Measurements from ENCODE around the gene ENTHD1.

ENTHD1 gene

GRCh38 chr22:39703091-39703490, 190.5 kb downstream of the ENTHD1 start:
- TF ChIP-seq EZH2 (IDR thresholded peaks at IDR 0.05; ENCODE audit: borderline replicate concordance, low read length): no peak
- TF ChIP-seq, protein P1, sequence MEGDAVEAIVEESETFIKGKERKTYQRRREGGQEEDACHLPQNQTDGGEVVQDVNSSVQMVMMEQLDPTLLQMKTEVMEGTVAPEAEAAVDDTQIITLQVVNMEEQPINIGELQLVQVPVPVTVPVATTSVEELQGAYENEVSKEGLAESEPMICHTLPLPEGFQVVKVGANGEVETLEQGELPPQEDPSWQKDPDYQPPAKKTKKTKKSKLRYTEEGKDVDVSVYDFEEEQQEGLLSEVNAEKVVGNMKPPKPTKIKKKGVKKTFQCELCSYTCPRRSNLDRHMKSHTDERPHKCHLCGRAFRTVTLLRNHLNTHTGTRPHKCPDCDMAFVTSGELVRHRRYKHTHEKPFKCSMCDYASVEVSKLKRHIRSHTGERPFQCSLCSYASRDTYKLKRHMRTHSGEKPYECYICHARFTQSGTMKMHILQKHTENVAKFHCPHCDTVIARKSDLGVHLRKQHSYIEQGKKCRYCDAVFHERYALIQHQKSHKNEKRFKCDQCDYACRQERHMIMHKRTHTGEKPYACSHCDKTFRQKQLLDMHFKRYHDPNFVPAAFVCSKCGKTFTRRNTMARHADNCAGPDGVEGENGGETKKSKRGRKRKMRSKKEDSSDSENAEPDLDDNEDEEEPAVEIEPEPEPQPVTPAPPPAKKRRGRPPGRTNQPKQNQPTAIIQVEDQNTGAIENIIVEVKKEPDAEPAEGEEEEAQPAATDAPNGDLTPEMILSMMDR (IDR thresholded peaks at IDR 0.05; ENCODE audit: low read length): no peak
- Histone ChIP-seq H3K4me3 (ENCODE audit: low read depth, low read length, poor library complexity, severe bottlenecking) (no peak overlapping the region), H2AFZ (ENCODE audit: low read length) (no peak overlapping the region), H3K4me1 (ENCODE audit: insufficient read depth, low read length, severe bottlenecking) (no peaks in the 10 kb centered on the region), H3F3A (ENCODE audit: insufficient read depth, low read length) (no peaks in the 10 kb centered on the region), H4K20me1 (ENCODE audit: insufficient read depth, low read length) (no peaks in the 10 kb centered on the region), H3K27ac (ENCODE audit: low read depth, low read length, poor library complexity, severe bottlenecking) (no peak overlapping the region), H3K79me2 (ENCODE audit: insufficient read depth, low read length) (no peaks in the 10 kb centered on the region), H3K9me2 (ENCODE audit: low read depth, low read length) (no peaks in the 10 kb centered on the region), H3K36me3 (ENCODE audit: insufficient read depth, low read length) (no peaks in the 10 kb centered on the region), H3K4me2 (ENCODE audit: low read length) (no peak overlapping the region), H3K9me3 (ENCODE audit: low read length) (no peaks in the 10 kb centered on the region), H3K9ac (ENCODE audit: low read length) (no peak overlapping the region), H3K27me3 (ENCODE audit: insufficient read depth, low read length) (peaks cover 7% of the 10 kb centered on the region; the same call in 1 of the 2 replicates)

GRCh38 chr22:39700565-39700964, 193.0 kb downstream of the ENTHD1 start:
- Histone ChIP-seq H3K9ac (ENCODE audit: low read length) (no peak overlapping the region), H3K36me3 (ENCODE audit: insufficient read depth, low read length) (no peaks in the 10 kb centered on the region), H3K4me2 (ENCODE audit: low read length) (no peak overlapping the region), H3K27me3 (ENCODE audit: insufficient read depth, low read length) (0 out of 2 replicates have a peak, but pooled peaks cover 4% of the 10 kb centered on the region), H2AFZ (ENCODE audit: low read length) (no peak overlapping the region), H3K4me1 (ENCODE audit: insufficient read depth, low read length, severe bottlenecking) (no peaks in the 10 kb centered on the region), H4K20me1 (ENCODE audit: insufficient read depth, low read length) (no peaks in the 10 kb centered on the region), H3K79me2 (ENCODE audit: insufficient read depth, low read length) (no peaks in the 10 kb centered on the region), H3K9me2 (ENCODE audit: low read depth, low read length) (no peaks in the 10 kb centered on the region), H3K27ac (ENCODE audit: low read depth, low read length, poor library complexity, severe bottlenecking) (no peak overlapping the region), H3F3A (ENCODE audit: insufficient read depth, low read length) (no peaks in the 10 kb centered on the region), H3K4me3 (ENCODE audit: low read depth, low read length, poor library complexity, severe bottlenecking) (no peak overlapping the region), H3K9me3 (ENCODE audit: low read length) (no peaks in the 10 kb centered on the region)
- TF ChIP-seq, protein P1 (IDR thresholded peaks at IDR 0.05; ENCODE audit: low read length): no peak
- no peak for TF ChIP-seq EZH2 (IDR thresholded peaks at IDR 0.05; ENCODE audit: borderline replicate concordance, low read length)

DNA sequence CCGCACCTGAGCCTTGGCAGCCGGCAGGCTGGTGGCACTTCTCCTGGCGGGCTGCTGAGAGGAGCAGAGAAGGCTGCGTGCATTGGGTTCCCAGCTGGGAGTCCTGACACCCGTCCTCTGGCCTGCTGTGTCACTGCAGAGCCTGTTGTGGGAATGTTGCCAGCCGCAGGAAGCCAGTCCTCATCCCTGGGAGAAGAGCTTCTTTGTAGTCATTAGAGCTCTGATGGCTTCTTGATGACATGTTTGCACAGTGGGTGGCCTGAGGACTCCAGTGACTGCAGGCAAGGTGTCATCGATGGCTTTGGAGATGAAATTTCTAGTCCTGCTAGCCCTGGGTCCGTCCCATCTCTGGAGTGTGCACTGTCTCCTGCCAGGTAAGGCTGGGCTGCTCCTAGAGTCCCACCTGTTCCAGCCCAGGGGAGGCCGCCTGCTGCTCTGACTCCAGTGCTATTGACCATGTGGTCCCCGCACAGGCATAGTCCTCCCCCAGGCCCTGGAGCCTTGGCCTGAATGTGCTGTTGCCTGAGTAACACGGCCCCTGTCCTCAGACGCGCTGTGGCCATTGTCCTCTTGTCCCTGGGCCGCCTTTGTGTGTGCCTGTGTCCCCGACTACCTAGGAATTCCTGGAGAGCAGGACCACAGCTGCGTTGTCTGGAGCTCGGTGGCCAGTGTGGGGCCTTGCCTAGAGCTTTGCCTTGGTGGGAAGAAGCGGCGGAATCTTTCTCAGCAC, 193.8 kb downstream of the ENTHD1 start:
- no peak overlapping the region for H3K4me2 ChIP-seq (ENCODE audit: low read length)
- no peaks in the 10 kb centered on the region for H3K36me3 ChIP-seq (ENCODE audit: insufficient read depth, low read length)
- no peak overlapping the region for H3K4me3 ChIP-seq (ENCODE audit: low read depth, low read length, poor library complexity, severe bottlenecking)

More for the DNA sequence above, 193.8 kb downstream of the ENTHD1 start:
- Histone ChIP-seq H2AFZ (ENCODE audit: low read length) (no peak overlapping the region), H3K9me3 (ENCODE audit: low read length) (no peaks in the 10 kb centered on the region), H3K79me2 (ENCODE audit: insufficient read depth, low read length) (no peaks in the 10 kb centered on the region), H3K9me2 (ENCODE audit: low read depth, low read length) (no peaks in the 10 kb centered on the region), H3K9ac (ENCODE audit: low read length) (no peak overlapping the region), H3K27me3 (ENCODE audit: insufficient read depth, low read length) (0 out of 2 replicates have a peak, but pooled peaks cover 4% of the 10 kb centered on the region), H4K20me1 (ENCODE audit: insufficient read depth, low read length) (no peaks in the 10 kb centered on the region), H3K4me1 (ENCODE audit: insufficient read depth, low read length, severe bottlenecking) (no peaks in the 10 kb centered on the region), H3K27ac (ENCODE audit: low read depth, low read length, poor library complexity, severe bottlenecking) (no peak overlapping the region), H3F3A (ENCODE audit: insufficient read depth, low read length) (no peaks in the 10 kb centered on the region)
- TF ChIP-seq EZH2 (IDR thresholded peaks at IDR 0.05; ENCODE audit: borderline replicate concordance, low read length): no peak
- TF ChIP-seq, protein P1 (IDR thresholded peaks at IDR 0.05; ENCODE audit: low read length): no peak
